ENCODE results near the gene STAU1. TPM values are rescaled to one million over a fixed set of nuclear protein-coding genes. Genes with fewer than 3 reads are reported as not detected.

Gene STAU1
- total and polyA plus RNA-seq, 2 of the 13 experiments (the other 11 are each of a cell fraction or from before 2014, with no cell fraction given) = 119 to 133 TPM

DNA sequence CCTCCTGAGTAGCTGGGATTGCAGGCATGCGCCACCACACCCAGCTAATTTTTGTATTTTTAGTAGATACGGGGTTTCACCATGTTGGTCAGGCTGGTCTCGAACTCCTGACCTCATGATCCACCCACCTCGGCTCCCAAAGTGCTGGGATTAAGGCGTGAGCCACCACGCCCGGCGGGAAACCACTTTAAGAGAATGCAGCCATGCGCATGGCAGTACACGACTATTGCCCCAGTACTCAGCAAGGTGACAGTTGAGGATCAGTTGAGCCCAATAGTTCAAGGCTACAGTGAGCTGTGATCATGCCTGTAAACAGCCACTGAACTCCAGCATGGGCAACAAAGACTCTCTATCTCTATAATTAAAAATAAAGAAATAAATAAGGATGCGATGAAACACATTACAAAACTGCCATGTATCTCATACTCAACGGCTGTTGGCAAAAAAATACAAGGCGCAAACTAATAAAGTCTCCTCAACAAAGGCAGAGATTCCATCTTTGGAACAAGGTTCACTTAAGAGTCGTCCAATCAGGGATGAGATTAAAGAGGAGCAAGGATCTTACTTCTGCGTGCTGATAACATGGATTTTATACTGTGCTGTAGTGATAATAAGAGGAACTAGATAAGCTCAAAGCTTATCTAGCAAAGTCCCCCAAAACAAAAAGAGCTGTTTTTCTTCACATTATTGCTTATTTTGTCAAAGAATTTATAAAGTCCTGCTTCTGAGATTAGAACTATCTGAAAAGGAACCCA is 51.1 kb downstream of the STAU1 start (continued):
- TF ChIP-seq, protein P1, sequence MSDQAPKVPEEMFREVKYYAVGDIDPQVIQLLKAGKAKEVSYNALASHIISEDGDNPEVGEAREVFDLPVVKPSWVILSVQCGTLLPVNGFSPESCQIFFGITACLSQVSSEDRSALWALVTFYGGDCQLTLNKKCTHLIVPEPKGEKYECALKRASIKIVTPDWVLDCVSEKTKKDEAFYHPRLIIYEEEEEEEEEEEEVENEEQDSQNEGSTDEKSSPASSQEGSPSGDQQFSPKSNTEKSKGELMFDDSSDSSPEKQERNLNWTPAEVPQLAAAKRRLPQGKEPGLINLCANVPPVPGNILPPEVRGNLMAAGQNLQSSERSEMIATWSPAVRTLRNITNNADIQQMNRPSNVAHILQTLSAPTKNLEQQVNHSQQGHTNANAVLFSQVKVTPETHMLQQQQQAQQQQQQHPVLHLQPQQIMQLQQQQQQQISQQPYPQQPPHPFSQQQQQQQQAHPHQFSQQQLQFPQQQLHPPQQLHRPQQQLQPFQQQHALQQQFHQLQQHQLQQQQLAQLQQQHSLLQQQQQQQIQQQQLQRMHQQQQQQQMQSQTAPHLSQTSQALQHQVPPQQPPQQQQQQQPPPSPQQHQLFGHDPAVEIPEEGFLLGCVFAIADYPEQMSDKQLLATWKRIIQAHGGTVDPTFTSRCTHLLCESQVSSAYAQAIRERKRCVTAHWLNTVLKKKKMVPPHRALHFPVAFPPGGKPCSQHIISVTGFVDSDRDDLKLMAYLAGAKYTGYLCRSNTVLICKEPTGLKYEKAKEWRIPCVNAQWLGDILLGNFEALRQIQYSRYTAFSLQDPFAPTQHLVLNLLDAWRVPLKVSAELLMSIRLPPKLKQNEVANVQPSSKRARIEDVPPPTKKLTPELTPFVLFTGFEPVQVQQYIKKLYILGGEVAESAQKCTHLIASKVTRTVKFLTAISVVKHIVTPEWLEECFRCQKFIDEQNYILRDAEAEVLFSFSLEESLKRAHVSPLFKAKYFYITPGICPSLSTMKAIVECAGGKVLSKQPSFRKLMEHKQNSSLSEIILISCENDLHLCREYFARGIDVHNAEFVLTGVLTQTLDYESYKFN (CRISPR knock-in tag; conservative IDR thresholded peaks at IDR 0.05) = peak; percentile 27; the same call in 1 of the 2 replicates
- TF ChIP-seq, protein P2, sequence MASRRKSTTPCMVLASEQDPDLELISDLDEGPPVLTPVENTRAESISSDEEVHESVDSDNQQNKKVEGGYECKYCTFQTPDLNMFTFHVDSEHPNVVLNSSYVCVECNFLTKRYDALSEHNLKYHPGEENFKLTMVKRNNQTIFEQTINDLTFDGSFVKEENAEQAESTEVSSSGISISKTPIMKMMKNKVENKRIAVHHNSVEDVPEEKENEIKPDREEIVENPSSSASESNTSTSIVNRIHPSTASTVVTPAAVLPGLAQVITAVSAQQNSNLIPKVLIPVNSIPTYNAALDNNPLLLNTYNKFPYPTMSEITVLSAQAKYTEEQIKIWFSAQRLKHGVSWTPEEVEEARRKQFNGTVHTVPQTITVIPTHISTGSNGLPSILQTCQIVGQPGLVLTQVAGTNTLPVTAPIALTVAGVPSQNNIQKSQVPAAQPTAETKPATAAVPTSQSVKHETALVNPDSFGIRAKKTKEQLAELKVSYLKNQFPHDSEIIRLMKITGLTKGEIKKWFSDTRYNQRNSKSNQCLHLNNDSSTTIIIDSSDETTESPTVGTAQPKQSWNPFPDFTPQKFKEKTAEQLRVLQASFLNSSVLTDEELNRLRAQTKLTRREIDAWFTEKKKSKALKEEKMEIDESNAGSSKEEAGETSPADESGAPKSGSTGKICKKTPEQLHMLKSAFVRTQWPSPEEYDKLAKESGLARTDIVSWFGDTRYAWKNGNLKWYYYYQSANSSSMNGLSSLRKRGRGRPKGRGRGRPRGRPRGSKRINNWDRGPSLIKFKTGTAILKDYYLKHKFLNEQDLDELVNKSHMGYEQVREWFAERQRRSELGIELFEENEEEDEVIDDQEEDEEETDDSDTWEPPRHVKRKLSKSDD (CRISPR knock-in tag; IDR thresholded peaks at IDR 0.05; ENCODE audit: low read depth) = peak; percentile 34; the same call in 1 of the 2 replicates
- no peak for TF ChIP-seq NCOA1 (CRISPR knock-in tag; IDR thresholded peaks at IDR 0.05)
- TF ChIP-seq, protein P3, sequence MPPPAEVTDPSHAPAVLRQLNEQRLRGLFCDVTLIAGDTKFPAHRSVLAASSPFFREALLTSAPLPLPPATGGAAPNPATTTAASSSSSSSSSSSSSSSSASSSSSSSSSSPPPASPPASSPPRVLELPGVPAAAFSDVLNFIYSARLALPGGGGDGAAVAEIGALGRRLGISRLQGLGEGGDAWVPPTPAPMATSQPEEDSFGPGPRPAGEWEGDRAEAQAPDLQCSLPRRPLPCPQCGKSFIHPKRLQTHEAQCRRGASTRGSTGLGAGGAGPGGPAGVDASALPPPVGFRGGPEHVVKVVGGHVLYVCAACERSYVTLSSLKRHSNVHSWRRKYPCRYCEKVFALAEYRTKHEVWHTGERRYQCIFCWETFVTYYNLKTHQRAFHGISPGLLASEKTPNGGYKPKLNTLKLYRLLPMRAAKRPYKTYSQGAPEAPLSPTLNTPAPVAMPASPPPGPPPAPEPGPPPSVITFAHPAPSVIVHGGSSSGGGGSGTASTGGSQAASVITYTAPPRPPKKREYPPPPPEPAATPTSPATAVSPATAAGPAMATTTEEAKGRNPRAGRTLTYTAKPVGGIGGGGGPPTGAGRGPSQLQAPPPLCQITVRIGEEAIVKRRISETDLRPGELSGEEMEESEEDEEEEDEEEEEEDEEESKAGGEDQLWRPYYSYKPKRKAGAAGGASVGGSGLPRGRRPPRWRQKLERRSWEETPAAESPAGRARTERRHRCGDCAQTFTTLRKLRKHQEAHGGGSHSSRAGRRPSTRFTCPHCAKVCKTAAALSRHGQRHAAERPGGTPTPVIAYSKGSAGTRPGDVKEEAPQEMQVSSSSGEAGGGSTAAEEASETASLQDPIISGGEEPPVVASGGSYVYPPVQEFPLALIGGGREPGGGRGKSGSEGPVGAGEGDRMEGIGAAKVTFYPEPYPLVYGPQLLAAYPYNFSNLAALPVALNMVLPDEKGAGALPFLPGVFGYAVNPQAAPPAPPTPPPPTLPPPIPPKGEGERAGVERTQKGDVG (CRISPR knock-in tag; IDR thresholded peaks at IDR 0.05; ENCODE audit: borderline replicate concordance) = peak; percentile 95; the same call in 1 of the 2 replicates
- TF ChIP-seq ZNF430 (CRISPR knock-in tag; IDR thresholded peaks at IDR 0.05) = 0 out of 2 replicates have a peak, but pooled peaks have one; percentile 44
- TF ChIP-seq ZNF674 (CRISPR knock-in tag; IDR thresholded peaks at IDR 0.05; ENCODE audit: low read depth) = no peak
- TF ChIP-seq, protein P4, sequence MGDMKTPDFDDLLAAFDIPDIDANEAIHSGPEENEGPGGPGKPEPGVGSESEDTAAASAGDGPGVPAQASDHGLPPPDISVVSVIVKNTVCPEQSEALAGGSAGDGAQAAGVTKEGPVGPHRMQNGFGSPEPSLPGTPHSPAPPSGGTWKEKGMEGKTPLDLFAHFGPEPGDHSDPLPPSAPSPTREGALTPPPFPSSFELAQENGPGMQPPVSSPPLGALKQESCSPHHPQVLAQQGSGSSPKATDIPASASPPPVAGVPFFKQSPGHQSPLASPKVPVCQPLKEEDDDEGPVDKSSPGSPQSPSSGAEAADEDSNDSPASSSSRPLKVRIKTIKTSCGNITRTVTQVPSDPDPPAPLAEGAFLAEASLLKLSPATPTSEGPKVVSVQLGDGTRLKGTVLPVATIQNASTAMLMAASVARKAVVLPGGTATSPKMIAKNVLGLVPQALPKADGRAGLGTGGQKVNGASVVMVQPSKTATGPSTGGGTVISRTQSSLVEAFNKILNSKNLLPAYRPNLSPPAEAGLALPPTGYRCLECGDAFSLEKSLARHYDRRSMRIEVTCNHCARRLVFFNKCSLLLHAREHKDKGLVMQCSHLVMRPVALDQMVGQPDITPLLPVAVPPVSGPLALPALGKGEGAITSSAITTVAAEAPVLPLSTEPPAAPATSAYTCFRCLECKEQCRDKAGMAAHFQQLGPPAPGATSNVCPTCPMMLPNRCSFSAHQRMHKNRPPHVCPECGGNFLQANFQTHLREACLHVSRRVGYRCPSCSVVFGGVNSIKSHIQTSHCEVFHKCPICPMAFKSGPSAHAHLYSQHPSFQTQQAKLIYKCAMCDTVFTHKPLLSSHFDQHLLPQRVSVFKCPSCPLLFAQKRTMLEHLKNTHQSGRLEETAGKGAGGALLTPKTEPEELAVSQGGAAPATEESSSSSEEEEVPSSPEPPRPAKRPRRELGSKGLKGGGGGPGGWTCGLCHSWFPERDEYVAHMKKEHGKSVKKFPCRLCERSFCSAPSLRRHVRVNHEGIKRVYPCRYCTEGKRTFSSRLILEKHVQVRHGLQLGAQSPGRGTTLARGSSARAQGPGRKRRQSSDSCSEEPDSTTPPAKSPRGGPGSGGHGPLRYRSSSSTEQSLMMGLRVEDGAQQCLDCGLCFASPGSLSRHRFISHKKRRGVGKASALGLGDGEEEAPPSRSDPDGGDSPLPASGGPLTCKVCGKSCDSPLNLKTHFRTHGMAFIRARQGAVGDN (CRISPR knock-in tag; IDR thresholded peaks at IDR 0.05) = peak; percentile 68
- TF ChIP-seq ARNT2 (CRISPR knock-in tag; IDR thresholded peaks at IDR 0.05; ENCODE audit: low read depth) = 0 out of 2 replicates have a peak, but pooled peaks have one; percentile 10
- no peak for TF ChIP-seq CHD2 (IDR thresholded peaks at IDR 0.05; ENCODE audit: low read depth, low read length)
- TF ChIP-seq ZNF816 (CRISPR knock-in tag; IDR thresholded peaks at IDR 0.05; ENCODE audit: borderline replicate concordance) = no peak
- peak; percentile 73 for TF ChIP-seq ZMYM4 (CRISPR knock-in tag; IDR thresholded peaks at IDR 0.05)
- no peak for TF ChIP-seq ATM (IDR thresholded peaks at IDR 0.05; ENCODE audit: borderline replicate concordance)
- no peak for TF ChIP-seq AKAP8 (CRISPR knock-in tag; IDR thresholded peaks at IDR 0.05)
- TF ChIP-seq ZSCAN21 (CRISPR knock-in tag; IDR thresholded peaks at IDR 0.05; ENCODE audit: borderline replicate concordance) = peak; percentile 44; the same call in 1 of the 2 replicates
